Measurements from ENCODE around the gene IRF7.
A peak's percentile ranks its signal among the peaks of the same experiment; 100 is the strongest.

Gene IRF7

GRCh38 chr11:607971-608659 lies 7.6 kb downstream of the IRF7 start:
- no peak for DNase-seq

GRCh38 chr11:607020-607780 lies 8.6 kb downstream of the IRF7 start:
- DNase-seq: no peak

GRCh38 chr11:606245-606644 lies 9.5 kb downstream of the IRF7 start:
- no peak for DNase-seq

GRCh38 chr11:605286-606129 lies 10.2 kb downstream of the IRF7 start:
- no peak for DNase-seq

DNA sequence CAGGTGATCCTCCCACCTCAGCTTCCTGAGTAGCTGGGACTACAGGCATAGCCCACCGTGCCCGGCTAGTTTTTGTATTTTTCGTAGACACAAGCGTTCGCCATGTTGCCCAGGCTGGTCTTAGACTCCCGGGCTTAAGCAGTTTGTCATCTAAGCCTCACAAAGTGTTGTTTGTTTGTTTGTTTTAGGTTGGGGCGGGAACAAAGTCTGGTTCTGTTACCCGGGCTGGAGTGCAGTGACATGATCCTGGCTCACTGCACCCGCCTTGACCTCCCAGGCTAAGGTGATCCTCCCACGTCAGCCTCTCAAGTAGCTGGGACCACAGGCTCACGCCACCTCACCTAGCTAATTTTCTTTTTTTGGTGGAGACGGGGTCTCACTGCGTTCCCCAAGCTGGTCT lies 12.6 kb downstream of the IRF7 start:
- no peak for DNase-seq

- no peak for DNase-seq
These were observed 14.0 kb downstream of the IRF7 start for GRCh38 chr11:601573-602245.

DNA sequence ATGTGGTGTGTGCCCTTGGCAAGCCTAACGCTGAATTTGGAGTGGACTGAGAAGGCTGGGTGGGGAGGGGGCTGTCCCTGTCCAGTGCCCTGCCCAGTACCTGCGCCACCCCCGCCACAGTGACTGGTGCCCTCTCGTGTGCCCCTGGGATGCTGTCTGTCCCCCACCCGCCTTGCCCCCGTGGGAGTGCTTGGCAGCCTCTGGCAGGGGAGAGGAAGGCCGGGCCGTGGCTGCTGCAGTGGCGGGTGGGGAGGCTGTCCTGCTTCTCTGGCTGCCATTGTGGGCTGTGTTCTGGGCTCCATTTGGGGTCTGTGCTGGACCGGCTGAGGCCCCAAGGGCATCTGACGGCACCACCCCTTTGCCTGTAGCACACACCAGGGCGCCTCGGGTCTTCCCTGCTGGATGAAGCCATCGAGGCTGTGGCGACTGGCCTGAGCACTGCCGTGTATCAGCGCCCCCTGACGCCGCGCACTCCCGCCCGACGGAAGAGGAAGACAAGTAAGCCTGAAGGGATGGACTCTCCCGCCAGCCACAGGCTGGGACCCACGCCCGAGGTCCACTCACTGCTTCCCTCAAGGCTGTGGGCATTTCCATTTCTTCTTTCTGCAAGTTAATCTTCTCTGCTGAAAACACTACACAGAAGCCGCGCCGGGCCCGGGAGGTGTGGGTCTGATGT lies 17.6 kb downstream of the IRF7 start:
- DNase-seq: no peak

DNA sequence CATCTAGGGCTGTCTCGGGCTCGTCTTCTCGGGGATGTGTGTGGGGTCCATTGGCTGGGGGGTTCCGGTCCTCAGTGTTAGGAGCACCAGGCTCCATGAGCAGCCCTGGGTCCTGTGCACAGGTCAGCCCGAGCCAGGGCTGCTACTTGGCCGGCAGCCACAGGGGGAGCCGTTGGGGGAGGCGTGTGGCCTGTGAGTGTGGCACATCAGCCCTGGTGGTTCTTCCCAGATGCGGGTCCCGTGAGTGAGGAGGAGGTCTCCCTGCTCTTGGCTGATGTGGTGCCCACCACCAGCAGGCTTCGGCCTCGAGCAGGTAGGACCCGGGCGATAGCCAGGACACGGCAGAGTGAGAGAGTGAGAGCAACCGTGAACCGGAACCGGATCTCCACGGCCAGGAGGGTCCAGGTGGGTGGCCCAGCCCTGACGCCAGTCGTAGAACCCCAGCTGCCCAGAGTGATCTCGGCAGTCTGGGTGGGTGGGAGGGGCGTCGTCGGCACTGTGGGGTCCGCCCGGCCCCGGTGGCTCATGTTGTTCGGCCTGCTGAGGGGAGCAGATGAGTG lies 18.5 kb downstream of the IRF7 start:
- DNase-seq: no peak

DNA sequence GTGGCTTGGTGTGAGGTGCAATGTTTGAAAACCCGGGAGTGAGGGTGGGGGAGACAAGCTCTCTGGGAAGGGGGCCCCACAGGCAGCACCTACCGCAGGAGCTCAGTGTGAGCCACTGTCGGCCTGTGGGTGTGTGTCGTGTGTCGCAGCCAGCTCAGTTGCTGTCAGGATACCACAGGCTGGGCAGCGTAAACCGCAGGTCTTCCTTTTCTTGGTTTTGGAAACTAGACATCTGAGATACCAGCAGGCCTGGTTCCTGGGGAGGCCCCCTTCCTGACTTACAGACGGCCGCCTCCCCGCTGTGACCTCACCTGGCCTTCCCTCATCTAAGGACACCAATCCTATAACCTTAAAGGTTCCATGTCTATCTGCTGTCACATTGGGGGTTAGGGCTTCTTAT lies 19.4 kb downstream of the IRF7 start:
- DNase-seq: no peak

- DNase-seq: no peak
These were observed 20.4 kb downstream of the IRF7 start for GRCh38 chr11:595400-595799.

GRCh38 chr11:593347-593746 lies 22.4 kb downstream of the IRF7 start:
- DNase-seq: no peak

- no peak for DNase-seq
These were observed 22.8 kb downstream of the IRF7 start for GRCh38 chr11:592918-593317.

DNA sequence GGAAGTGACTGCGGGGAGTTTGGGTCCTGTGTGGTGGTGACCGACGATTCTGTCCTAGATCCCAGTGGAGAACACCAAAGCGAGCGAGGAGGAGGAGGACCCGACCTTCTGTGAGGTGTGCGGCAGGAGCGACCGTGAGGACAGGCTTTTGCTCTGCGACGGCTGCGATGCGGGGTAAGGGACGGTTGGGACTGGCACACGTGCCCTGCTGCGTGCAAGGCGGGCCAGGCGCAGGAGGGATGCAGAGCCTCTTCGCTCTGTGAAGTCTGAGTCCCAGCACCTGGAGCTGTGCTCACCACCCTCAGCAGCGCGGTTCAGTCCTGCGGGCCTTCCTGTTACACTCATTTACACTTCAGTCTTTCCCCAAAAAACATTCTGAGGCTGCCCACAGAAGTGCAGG lies 23.2 kb downstream of the IRF7 start:
- DNase-seq: no peak

- no peak for DNase-seq
These were observed 24.8 kb downstream of the IRF7 start for GRCh38 chr11:590997-591396.

DNA sequence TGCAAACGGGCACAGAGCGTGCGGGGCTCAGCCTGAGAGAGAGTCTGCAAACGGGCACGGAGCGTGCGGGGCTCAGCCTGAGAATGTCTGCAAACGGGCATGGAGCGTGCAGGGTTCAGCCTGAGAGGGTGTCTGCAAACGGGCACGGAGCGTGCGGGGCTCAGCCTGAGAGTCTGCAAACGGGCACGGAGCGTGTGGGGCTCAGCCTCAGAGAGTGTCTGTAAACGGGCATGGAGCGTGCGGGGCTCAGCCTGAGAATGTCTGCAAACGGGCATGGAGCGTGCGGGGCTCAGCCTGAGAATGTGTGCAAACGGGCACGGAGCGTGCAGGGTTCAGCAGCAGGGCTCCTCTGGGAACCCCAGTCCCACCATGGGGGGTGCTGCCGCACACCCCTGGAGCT lies 26.0 kb downstream of the IRF7 start:
- DNase-seq: no peak

DNA sequence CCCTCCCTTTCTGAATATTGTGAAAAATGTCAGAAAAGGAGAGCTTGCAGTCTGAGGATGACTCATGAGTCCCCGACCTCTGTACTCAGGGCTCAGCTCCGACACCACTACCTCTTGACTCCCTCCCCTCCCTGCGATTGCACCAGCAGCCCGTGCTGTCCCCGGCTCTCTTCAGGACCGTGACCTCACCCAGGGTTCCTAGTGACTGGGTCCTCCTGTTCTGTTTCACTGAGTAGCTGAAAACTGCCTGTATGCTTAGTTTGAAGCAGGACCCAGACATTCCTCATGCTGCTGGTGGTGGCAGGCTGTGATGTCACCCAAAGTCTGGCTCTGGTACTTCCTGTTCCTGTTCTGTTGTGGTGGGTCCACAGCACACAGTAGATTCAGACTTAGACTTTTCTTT lies 27.8 kb downstream of the IRF7 start:
- DNase-seq: peak; percentile 83

DNA sequence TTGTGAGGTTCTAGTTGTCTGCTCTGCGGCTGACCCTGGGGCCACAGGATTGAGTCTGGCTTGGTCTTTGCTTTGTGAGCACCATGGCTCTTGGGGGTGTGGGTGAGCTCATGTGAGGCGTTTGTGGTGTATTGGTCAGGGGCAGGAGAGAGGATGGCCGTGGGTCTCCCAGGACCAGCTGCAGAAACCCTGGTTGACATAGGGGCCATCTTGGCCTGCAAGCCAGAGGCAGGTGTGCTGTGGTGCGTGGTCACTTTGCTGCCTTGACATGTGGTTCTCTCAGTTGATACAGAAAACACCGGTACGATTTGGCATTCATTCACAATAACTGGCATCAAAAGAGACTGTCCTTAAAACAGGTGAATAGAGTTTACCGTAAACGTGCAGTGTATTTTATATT lies 28.2 kb downstream of the IRF7 start:
- no peak for DNase-seq

DNA sequence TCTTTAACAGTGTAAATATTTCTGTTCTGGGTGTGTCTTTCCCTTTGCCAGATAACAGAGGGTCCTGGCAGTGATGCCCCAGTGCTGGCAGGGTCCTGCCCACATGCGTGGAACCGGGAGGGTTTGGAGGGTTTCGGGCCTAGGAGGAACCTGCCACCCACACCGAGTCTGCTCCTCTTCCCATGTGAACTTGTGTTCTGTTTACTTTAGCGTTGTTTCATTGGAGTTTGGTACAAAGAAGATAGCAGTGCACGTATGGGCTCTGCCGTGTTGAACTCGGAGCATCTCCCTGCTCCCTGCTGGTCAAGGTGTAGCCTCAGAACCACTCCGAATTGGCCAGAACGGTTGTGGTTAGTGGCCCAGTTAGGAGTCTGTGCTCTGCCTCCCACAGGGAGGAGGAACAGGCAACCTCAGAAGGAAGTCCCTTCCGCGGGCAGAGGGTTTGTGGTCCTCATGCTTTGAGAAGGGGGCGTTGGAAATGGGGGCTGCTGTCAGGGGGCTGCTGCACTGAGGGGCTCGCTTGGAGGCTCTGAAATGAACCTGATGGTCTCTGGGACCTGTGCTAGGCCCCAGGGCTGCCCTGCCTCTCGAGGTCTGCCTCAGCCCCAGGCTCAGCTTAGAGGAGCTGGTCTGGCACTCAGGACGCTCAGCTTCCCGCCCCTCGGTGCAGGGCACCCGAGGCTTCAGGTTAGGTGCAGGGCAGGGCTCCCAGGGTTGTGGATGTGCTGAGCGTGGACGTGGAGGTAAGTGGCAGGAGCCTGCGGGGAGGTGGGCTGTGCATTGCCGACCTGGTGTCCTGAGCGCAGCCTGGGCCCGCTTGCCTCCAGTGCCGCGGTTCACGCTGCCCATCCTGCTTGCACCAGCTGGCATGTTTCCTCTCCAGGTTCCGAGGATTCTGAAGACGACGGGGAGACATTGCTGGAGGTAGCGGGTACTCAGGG lies 29.1 kb downstream of the IRF7 start:
- no peak for DNase-seq

DNA sequence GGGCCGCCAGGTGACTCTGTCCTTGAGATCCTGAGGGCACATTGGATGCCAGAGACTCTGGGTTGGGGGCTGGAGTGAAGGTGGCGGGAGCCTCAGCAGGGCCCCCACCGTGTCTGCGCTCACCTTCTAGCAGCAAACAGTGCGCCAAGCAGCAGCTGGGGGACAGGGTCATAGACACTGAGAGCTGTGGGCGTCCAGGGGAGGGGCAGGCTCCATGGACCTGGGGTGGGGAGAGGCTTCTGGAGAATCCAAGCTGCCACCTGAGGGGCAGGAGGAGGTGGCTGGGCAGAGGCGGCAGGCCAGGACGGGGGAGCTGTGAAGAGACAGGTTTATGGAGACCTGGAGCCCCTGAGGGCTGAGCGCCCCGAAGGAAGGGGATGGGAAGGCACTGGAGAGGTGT lies 31.5 kb downstream of the IRF7 start:
- DNase-seq: no peak

DNA sequence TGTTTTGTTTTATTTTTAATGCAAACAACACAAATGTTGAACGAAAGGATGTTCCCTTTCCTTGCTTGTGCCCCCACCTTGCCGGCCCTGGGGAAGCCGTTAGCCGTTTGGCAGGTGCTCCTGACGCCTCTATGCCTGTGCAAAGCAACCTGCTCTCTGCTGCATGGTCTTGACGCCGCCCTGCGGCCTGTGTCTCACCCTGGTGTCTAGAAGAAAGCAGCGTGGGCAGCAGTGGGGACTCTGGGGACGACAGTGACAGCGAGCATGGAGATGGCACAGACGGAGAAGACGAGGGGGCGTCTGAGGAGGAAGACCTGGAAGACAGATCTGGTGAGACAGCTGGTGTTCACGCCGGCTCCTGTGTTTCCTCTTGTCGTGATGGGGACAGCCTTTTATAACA lies 34.0 kb downstream of the IRF7 start:
- no peak for DNase-seq

DNA sequence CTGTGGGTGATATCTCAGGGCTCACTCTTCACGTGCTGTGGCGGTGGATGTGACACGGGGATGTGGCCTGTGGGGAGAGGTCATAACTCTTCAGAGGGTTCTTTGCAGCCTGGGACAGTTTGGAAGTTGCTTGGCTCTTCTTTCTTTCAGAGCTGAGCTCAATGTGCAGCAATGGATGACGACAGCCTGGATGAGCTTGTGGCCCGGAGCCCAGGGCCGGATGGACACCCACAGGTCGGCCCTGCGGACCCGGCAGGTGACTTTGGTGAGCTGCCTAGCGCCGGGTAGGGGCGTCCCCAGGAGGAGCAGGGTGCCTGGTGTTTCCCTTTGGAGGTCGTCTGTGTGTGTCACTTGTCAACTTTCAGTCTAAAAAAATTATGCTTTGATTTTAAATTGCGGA lies 34.4 kb downstream of the IRF7 start:
- DNase-seq: no peak

All from CD4-positive, alpha-beta T cell treated with Interleukin-15 for 1 hour (primary cell).